HG03103 (cell line): Measurements from ENCODE around the gene NME3.
A peak's percentile ranks its signal among the peaks of the same experiment; 100 is the strongest.

Experiments used
- ATAC-seq: cut with Tn5 transposase; IDR thresholded peaks from one replicate; pipeline ENCODE4 v1.9.1; 2021; ENCODE audit warnings: low read depth; ENCODE audit not compliant: unreplicated experiment

NME3 gene

GRCh38 chr16:1794221-1794871 is 23.0 kb upstream of the NME3 start:
- no peak for ATAC-seq

- no peak for ATAC-seq
These were observed 22.4 kb upstream of the NME3 start, which contains the start of gene IGFALS for GRCh38 chr16:1793578-1794220. IGFALS (minus strand) TSS chr16:1793705; CDS start chr16:1793652, 53 bp downstream.

GRCh38 chr16:1792836-1793577 is 21.7 kb upstream of the NME3 start:
- ATAC-seq = no peak

GRCh38 chr16:1791943-1792812 is 20.8 kb upstream of the NME3 start:
- no peak for ATAC-seq

GRCh38 chr16:1791256-1791942 is 20.1 kb upstream of the NME3 start:
- ATAC-seq = no peak

- no peak for ATAC-seq
These were observed 19.4 kb upstream of the NME3 start for GRCh38 chr16:1790611-1791255.

GRCh38 chr16:1790261-1790610 is 18.9 kb upstream of the NME3 start:
- no peak for ATAC-seq

GRCh38 chr16:1789643-1790045 is 18.3 kb upstream of the NME3 start:
- no peak for ATAC-seq

GRCh38 chr16:1788708-1789100 is 17.4 kb upstream of the NME3 start:
- ATAC-seq = no peak

- no peak for ATAC-seq
These were observed 16.9 kb upstream of the NME3 start for GRCh38 chr16:1788095-1788707.

- no peak for ATAC-seq
These were observed 16.2 kb upstream of the NME3 start for GRCh38 chr16:1787322-1788094.

GRCh38 chr16:1787056-1787321 is 15.6 kb upstream of the NME3 start:
- ATAC-seq = no peak

- ATAC-seq = no peak
These were observed 15.1 kb upstream of the NME3 start for GRCh38 chr16:1786242-1787055.

- no peak for ATAC-seq
These were observed 14.5 kb upstream of the NME3 start for GRCh38 chr16:1785846-1786170.

GRCh38 chr16:1784977-1785845 is 13.9 kb upstream of the NME3 start:
- no peak for ATAC-seq

- ATAC-seq = peak; percentile 76
These were observed 11.3 kb upstream of the NME3 start, which contains the start of the genes NUBP2 and SPSB3 for GRCh38 chr16:1782408-1783264. NUBP2 (plus strand) TSS chr16:1782960; CDS start chr16:1783021, 61 bp downstream. SPSB3 (minus strand) TSS chr16:1782571; CDS start chr16:1781483, 1,088 bp downstream.
